ENCODE measurements around the gene CA6.

DNA sequence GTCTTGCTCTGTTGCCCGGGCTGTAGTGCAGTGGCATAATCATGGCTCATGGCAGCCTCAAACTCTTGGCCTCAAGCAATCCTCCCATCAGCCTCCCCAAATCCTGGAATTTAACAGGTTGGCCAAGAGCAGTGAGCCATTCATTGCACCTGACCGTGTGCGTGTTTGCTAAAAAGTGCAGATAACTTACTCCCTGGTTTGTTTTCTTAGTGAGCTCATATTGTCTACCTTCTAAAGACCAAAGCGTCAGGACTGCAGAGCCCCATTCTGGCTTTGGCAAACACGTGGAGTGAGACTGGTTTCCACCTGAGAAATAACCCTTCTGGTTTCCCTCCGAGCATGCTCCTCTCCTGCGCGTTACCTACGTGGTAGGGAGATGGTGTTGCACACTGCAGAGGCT lies 32.2 kb upstream of the CA6 start:
- TF ChIP-seq NFYB (CRISPR knock-in tag; conservative IDR thresholded peaks at IDR 0.05; ENCODE audit: low read depth) (no peak), ZNF317 (CRISPR knock-in tag; IDR thresholded peaks at IDR 0.05; ENCODE audit: borderline replicate concordance, low read depth) (no peak)

Data from WTC11 (cell line).